Measurements from ENCODE around the gene SKI.

Gene SKI

DNA sequence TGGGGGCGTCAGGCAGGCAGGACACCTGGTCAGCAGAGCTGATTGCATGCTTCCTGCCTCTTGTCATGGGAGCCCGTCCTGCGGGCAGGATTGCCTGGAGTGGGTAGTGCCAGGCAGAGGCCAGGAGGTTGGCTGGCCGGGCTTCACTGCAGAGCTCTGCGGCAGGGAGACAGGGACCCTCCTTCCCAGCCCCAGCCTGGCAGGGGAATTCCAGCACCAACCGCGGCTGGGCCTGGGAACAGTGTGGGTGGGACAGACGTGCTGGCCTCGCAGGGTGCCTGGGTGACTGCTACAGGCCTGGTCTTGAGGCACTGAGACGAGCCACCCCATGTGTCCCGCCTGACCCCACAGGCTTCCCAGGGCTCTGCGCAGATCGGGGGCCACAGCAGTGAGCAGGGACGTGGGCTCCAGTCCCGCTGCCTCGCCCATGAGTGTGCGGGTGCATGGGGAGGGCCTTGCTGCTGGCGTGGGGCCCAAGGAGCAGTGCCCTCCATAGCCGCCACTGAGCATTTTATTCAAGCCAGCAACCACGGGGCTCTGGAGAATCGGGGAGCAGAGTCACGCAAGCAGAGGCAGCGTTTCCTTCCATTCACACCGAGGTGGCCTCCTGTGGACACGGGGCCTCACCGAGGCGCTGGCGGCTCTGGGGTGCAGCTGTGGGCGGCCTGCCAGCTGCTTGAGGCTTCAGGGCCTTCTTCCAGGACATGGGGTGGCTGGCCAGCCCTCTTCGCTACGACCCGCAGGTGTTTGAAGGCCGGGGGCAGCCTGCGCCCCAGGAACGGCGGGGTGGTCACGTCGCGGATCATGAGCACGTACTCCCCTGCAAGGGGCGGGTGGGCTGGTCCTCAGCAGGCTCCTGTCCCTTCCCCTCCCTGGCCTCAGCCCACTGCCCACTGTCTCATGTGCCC lies 92.9 kb downstream of the SKI start:
- Histone ChIP-seq H3K27me3 (ENCODE audit: low read depth, low read length) (no peaks in the 10 kb centered on the region), H3K4me2 (ENCODE audit: low read length) (no peak overlapping the region), H3K9me3 (ENCODE audit: insufficient read depth, low read length) (no peaks in the 10 kb centered on the region), H3K4me1 (ENCODE audit: low read length) (no peaks in the 10 kb centered on the region), H3K27ac (ENCODE audit: low read length) (no peak overlapping the region), H3K79me2 (ENCODE audit: low read length) (no peaks in the 10 kb centered on the region), H3K36me3 (replicated peaks; ENCODE audit: low read depth, low read length) (no peaks in the 10 kb centered on the region), H4K20me1 (ENCODE audit: insufficient read depth, low read length) (no peaks in the 10 kb centered on the region), H3K9ac (ENCODE audit: low read length) (no peak overlapping the region), H2AFZ (ENCODE audit: low read depth, low read length) (no peak overlapping the region), H3K4me3 (ENCODE audit: low read length) (no peak overlapping the region)
- no peak for TF ChIP-seq EZH2phosphoT487 (IDR thresholded peaks at IDR 0.05; ENCODE audit: low read depth)
- TF ChIP-seq, protein P1, sequence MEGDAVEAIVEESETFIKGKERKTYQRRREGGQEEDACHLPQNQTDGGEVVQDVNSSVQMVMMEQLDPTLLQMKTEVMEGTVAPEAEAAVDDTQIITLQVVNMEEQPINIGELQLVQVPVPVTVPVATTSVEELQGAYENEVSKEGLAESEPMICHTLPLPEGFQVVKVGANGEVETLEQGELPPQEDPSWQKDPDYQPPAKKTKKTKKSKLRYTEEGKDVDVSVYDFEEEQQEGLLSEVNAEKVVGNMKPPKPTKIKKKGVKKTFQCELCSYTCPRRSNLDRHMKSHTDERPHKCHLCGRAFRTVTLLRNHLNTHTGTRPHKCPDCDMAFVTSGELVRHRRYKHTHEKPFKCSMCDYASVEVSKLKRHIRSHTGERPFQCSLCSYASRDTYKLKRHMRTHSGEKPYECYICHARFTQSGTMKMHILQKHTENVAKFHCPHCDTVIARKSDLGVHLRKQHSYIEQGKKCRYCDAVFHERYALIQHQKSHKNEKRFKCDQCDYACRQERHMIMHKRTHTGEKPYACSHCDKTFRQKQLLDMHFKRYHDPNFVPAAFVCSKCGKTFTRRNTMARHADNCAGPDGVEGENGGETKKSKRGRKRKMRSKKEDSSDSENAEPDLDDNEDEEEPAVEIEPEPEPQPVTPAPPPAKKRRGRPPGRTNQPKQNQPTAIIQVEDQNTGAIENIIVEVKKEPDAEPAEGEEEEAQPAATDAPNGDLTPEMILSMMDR (IDR thresholded peaks at IDR 0.05; ENCODE audit: low read depth, low read length): no peak

DNA sequence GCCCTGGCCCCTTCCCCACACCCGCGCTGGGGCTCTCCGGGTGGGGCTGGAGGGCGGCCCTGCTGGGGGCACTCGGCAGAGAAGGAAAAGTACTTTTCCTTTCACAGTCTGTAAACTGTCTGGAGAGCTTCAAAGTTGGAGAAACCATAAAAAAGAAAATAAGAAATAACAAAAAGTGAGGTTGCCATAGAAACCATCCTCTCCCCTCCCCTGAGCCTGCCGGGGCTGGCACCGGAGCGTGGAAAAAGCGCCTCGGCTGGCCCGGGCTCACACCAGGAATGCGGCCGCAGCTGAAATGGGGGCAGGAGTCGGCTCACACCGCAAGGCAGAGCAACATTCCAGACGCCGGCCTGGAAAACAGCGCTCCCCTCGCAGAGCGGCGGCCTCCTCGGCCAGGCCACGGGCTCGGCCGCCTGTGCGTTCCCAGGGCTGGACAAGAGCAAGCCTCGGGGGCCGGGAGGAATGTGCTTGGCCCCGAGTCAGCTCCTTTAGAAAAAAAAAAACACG lies 94.0 kb downstream of the SKI start:
- Histone ChIP-seq H3K27ac (ENCODE audit: low read length) (no peak overlapping the region), H3K9me3 (ENCODE audit: insufficient read depth, low read length) (no peaks in the 10 kb centered on the region), H3K4me1 (ENCODE audit: low read length) (no peaks in the 10 kb centered on the region), H3K9ac (ENCODE audit: low read length) (no peak overlapping the region), H4K20me1 (ENCODE audit: insufficient read depth, low read length) (no peaks in the 10 kb centered on the region), H2AFZ (ENCODE audit: low read depth, low read length) (no peak overlapping the region), H3K27me3 (ENCODE audit: low read depth, low read length) (no peaks in the 10 kb centered on the region), H3K36me3 (replicated peaks; ENCODE audit: low read depth, low read length) (no peaks in the 10 kb centered on the region), H3K4me2 (ENCODE audit: low read length) (no peak overlapping the region), H3K4me3 (ENCODE audit: low read length) (no peak overlapping the region), H3K79me2 (ENCODE audit: low read length) (no peaks in the 10 kb centered on the region)
- TF ChIP-seq EZH2phosphoT487 (IDR thresholded peaks at IDR 0.05; ENCODE audit: low read depth): no peak
- TF ChIP-seq, protein P1 (IDR thresholded peaks at IDR 0.05; ENCODE audit: low read depth, low read length): no peak

DNA sequence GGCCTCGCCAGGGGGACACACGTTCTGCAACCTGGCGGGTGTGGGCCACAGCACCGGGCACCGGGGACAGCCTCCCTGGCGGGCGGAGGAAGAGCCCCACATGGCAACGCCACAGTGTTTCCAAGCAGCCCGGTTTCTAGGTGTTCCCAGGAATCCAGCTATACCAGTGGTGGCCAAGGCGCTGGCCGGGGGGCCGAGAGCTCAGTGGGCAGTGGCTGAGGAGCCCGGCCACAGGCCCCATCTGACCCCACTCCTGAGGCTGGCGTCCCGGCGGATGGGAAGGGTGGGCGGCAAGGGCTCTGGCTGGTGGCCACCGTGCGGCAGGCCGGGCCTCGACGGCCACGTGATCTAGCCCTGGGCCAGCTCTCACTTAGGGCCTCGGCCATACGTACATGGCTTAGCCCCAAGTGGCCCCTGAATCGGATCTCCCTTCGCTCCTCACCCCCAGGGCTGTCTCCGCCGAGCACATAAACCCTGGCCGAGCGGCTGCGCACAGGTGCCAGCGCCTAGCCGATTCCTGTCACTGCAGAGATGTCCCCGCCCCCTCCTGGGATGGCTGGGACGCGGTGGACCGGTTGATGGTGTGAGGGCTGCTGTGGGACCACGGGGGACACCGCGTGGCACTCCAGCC lies 94.6 kb downstream of the SKI start:
- no peaks in the 10 kb centered on the region for H4K20me1 ChIP-seq (ENCODE audit: insufficient read depth, low read length)
- no peaks in the 10 kb centered on the region for H3K9me3 ChIP-seq (ENCODE audit: insufficient read depth, low read length)
- H3K4me2 ChIP-seq (ENCODE audit: low read length): no peak overlapping the region
- TF ChIP-seq EZH2phosphoT487 (IDR thresholded peaks at IDR 0.05; ENCODE audit: low read depth): no peak
- TF ChIP-seq, protein P1 (IDR thresholded peaks at IDR 0.05; ENCODE audit: low read depth, low read length): no peak
- no peaks in the 10 kb centered on the region for H3K27me3 ChIP-seq (ENCODE audit: low read depth, low read length)
- H3K9ac ChIP-seq (ENCODE audit: low read length): no peak overlapping the region
- no peak overlapping the region for H2AFZ ChIP-seq (ENCODE audit: low read depth, low read length)
- no peak overlapping the region for H3K4me3 ChIP-seq (ENCODE audit: low read length)
- H3K27ac ChIP-seq (ENCODE audit: low read length): no peak overlapping the region
- H3K4me1 ChIP-seq (ENCODE audit: low read length): no peaks in the 10 kb centered on the region
- no peaks in the 10 kb centered on the region for H3K79me2 ChIP-seq (ENCODE audit: low read length)
- H3K36me3 ChIP-seq (replicated peaks; ENCODE audit: low read depth, low read length): no peaks in the 10 kb centered on the region

DNA sequence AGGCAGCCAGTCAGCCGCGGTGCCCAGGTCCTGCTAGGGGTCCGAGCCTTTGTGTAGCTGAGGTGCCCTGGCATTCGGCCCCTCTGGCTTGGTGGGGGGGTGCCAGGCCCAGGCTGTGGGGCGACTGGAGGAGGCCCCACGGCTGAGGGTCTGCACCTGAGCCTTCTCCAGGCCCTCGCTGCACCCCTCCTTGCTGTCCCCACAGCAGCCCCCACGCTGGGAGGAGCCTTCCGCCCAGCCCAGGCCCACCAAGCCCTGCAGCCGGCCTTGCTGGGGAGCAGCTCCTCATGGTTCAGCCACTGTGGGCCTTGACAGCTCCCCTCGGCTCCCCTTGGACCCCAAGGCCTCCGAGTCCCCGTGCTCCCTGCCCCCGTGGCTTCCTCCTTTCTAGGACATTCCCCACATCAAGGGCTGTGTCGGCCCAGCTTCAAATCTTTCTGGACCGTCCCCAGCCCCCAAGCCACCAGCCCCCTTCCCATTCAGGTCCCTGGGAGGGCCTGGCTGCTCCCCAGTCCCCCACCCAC lies 95.4 kb downstream of the SKI start:
- Histone ChIP-seq H3K4me2 (ENCODE audit: low read length) (no peak overlapping the region), H3K4me1 (ENCODE audit: low read length) (no peaks in the 10 kb centered on the region), H3K27ac (ENCODE audit: low read length) (no peak overlapping the region), H2AFZ (ENCODE audit: low read depth, low read length) (no peak overlapping the region), H3K79me2 (ENCODE audit: low read length) (no peaks in the 10 kb centered on the region), H3K4me3 (ENCODE audit: low read length) (no peak overlapping the region), H3K9ac (ENCODE audit: low read length) (no peak overlapping the region), H3K27me3 (ENCODE audit: low read depth, low read length) (no peaks in the 10 kb centered on the region), H4K20me1 (ENCODE audit: insufficient read depth, low read length) (no peaks in the 10 kb centered on the region), H3K9me3 (ENCODE audit: insufficient read depth, low read length) (no peaks in the 10 kb centered on the region), H3K36me3 (replicated peaks; ENCODE audit: low read depth, low read length) (no peaks in the 10 kb centered on the region)
- TF ChIP-seq, protein P1 (IDR thresholded peaks at IDR 0.05; ENCODE audit: low read depth, low read length): no peak
- no peak for TF ChIP-seq EZH2phosphoT487 (IDR thresholded peaks at IDR 0.05; ENCODE audit: low read depth)

All from OCI-LY3 (cell line).